SK-MEL-5 (cell line): ENCODE data around the gene ZNF217. TPM values are rescaled to one million over a fixed set of nuclear protein-coding genes. Genes with fewer than 3 reads are reported as not detected.
"Not testable (repeated sequence)": the region's sequence is repeated elsewhere in the genome, so short reads cannot be mapped to it uniquely, and the experiment has no call there.

Source experiments
- DNase-seq: peaks from one replicate; pipeline ENCODE4 v3.0.0-alpha.2; 2016; ENCODE audit warnings: low read depth, low spot score
- in situ Hi-C: cut with HindIII; loops from 2 replicates; pipeline ENCODE4 v1.10.0; 2016; ENCODE audit warnings: low sequenced_read_pairs, high pct_unique_total_duplicates, low pct_unique_long_range_greater_than_20kb
- total RNA-seq: library from RNA; depleted of rRNA; stranded (reverse); fragments of >200 nt; shearing (Covaris generic); gene quantifications from 2 replicates; pipeline ENCODE4 v1.2.3, GENCODE V29; 2014

Gene ZNF217
- total RNA-seq, 1 experiment from 2014 or later, result 13.9 TPM

- DNase-seq, in situ Hi-C loops: not testable (repeated sequence)
Observed at GRCh38 chr20:53590608-53591007, 3.0 kb downstream of the ZNF217 start.

- DNase-seq, in situ Hi-C loops: not testable (repeated sequence)
Observed at GRCh38 chr20:53590122-53590521, 3.5 kb downstream of the ZNF217 start.

GRCh38 chr20:53589321-53590065 is 4.1 kb downstream of the ZNF217 start:
- DNase-seq, in situ Hi-C loops: not testable (repeated sequence)

- DNase-seq, in situ Hi-C loops: not testable (repeated sequence)
Observed at GRCh38 chr20:53587157-53587703, 6.4 kb downstream of the ZNF217 start.

GRCh38 chr20:53586640-53587039 is 7.0 kb downstream of the ZNF217 start:
- DNase-seq, result no peak
- in situ Hi-C loops, result no loop called here

- DNase-seq, in situ Hi-C loops: not testable (repeated sequence)
Observed at GRCh38 chr20:53585910-53586309, 7.7 kb downstream of the ZNF217 start.

GRCh38 chr20:53585004-53585569 is 8.6 kb downstream of the ZNF217 start:
- in situ Hi-C loops, DNase-seq: not testable (repeated sequence)

- in situ Hi-C loops, result not testable (repeated sequence)
Observed at GRCh38 chr20:53584550-53584913, 9.1 kb downstream of the ZNF217 start.

GRCh38 chr20:53583660-53584549 is 9.7 kb downstream of the ZNF217 start:
- DNase-seq, in situ Hi-C loops: not testable (repeated sequence)

More at GRCh38 chr20:53584550-53584913, 9.1 kb downstream of the ZNF217 start:
- DNase-seq, result not testable (repeated sequence)

GRCh38 chr20:53582574-53583351 is 10.9 kb downstream of the ZNF217 start:
- in situ Hi-C loops, result no loop called here
- DNase-seq, result peak; percentile 63

GRCh38 chr20:53582251-53582570 is 11.4 kb downstream of the ZNF217 start:
- DNase-seq, result no peak
- in situ Hi-C loops, result no loop called here

- DNase-seq, result no peak
- in situ Hi-C loops, result no loop called here
Observed at GRCh38 chr20:53581444-53582250, 12.0 kb downstream of the ZNF217 start.

GRCh38 chr20:53580376-53581111 is 13.1 kb downstream of the ZNF217 start:
- in situ Hi-C loops, result no loop called here
- no peak for DNase-seq

GRCh38 chr20:53579581-53580375 is 13.9 kb downstream of the ZNF217 start:
- in situ Hi-C loops, result no loop called here
- DNase-seq, result no peak

- DNase-seq, result no peak
- in situ Hi-C loops, result no loop called here
Observed at GRCh38 chr20:53579266-53579580, 14.4 kb downstream of the ZNF217 start.
